ENCODE results near the gene MANF.

Gene MANF
- total RNA-seq = 31.6 to 37.9 (median 32.1) reads per million in 3 donors

DNA sequence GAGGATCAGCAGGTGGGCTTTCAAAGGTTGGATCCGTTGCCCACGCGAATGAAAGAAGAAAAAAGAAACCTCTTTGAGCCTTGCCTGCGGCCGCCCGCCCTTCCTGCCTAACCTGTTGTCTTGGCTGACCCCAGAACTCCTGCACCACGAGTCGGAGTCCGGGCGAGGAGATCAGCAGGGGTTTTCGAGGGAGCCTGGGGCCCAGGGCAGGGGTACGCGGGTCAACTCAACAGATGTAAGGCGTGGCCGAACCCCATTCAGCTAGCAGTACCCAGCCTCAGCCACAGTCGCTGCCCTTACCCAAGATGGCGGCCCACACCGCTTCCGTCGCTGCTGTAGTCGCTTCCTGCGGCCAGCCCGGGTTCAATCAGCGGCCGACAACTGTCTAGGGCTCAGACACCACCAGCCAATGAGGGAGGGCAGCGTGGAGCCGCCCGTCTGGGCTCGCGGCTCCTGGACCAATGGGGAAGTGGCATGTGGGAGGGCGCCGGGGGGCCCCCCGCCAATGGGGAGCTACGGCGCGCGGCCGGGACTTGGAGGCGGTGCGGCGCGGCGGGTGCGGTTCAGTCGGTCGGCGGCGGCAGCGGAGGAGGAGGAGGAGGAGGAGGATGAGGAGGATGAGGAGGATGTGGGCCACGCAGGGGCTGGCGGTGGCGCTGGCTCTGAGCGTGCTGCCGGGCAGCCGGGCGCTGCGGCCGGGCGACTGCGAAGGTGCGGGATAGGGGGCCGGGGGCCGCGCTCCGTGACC is at the start of gene MANF:
TSS of gene MANF (plus strand) at position 566 of the 748 bp plus-strand sequence. CDS start at position 618, 52 bp downstream.
- H3K27me3 ChIP-seq (replicated peaks; ENCODE audit: control insufficient read depth, insufficient read depth, low read length, poor library complexity, severe bottlenecking) = no peaks in the 10 kb centered on the region
- H3K4me1 ChIP-seq (ENCODE audit: control insufficient read depth, insufficient read depth, low read length, poor library complexity, severe bottlenecking) = peaks cover 28% of the 10 kb centered on the region
- H3K36me3 ChIP-seq (ENCODE audit: control insufficient read depth, insufficient read depth, low read length) = peaks cover 18% of the 10 kb centered on the region
- H3K27ac ChIP-seq (ENCODE audit: insufficient read depth, low read length, poor library complexity, severe bottlenecking) = peak within 1 kb of the TSS; percentile 95
- no peaks in the 10 kb centered on the region for H3K9me3 ChIP-seq (ENCODE audit: control insufficient read depth, low read length)
- H3K4me3 ChIP-seq (ENCODE audit: insufficient read depth, low read depth, low read length, poor library complexity, severe bottlenecking) = peak within 1 kb of the TSS; percentile 95
- DNase-seq = peak; percentile 96 to 98 (median 97)

DNA sequence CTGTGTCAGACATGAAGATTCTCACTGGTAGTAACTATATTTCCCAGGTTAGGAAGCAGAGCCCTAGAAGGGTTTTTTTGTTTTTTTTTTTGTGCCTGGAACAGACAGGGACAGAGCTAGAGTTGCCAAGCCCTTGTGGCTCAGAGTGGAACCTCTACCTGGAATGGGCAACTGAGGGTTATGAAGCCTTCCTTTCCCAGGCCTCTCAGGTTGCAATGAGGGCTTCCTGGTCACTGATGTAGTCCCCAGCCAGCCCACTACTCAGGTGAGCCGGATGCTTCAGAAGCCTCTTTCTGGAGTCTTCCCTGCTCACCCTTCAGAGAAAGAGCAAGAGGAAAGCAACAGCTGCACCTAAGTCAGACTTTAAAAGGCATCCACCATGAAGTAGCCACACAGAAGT is 48.8 kb upstream of the MANF start:
- DNase-seq = no peak
- Histone ChIP-seq H3K27ac (ENCODE audit: insufficient read depth, low read length, poor library complexity, severe bottlenecking) (no peak overlapping the region), H3K4me1 (ENCODE audit: control insufficient read depth, insufficient read depth, low read length, poor library complexity, severe bottlenecking) (no peaks in the 10 kb centered on the region), H3K9me3 (ENCODE audit: control insufficient read depth, low read length) (no peaks in the 10 kb centered on the region), H3K4me3 (ENCODE audit: insufficient read depth, low read depth, low read length, poor library complexity, severe bottlenecking) (no peak overlapping the region), H3K27me3 (replicated peaks; ENCODE audit: control insufficient read depth, insufficient read depth, low read length, poor library complexity, severe bottlenecking) (no peaks in the 10 kb centered on the region), H3K36me3 (ENCODE audit: control insufficient read depth, insufficient read depth, low read length) (no peaks in the 10 kb centered on the region)

DNA sequence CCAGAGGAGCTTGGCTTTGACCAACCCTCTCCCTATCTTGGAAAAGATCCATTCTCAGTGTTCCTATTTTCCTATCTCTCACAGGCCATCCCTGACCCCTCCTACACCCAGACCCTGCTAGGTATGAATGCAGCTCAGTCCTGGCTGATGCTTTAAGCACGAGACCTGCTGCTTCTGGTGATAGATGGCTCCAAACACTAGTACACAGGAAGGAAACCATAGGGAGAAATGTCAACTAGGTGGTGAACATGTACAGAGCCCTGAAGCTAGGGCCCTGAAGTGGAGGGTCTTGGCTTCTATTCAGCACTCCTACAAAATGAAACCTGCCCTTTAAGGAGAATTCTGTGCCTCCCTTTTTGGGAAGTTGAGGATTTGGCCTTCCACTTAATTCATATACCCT is 47.4 kb upstream of the MANF start:
- Histone ChIP-seq H3K4me1 (ENCODE audit: control insufficient read depth, insufficient read depth, low read length, poor library complexity, severe bottlenecking) (no peaks in the 10 kb centered on the region), H3K36me3 (ENCODE audit: control insufficient read depth, insufficient read depth, low read length) (no peaks in the 10 kb centered on the region), H3K27ac (ENCODE audit: insufficient read depth, low read length, poor library complexity, severe bottlenecking) (no peak overlapping the region), H3K9me3 (ENCODE audit: control insufficient read depth, low read length) (no peaks in the 10 kb centered on the region), H3K27me3 (replicated peaks; ENCODE audit: control insufficient read depth, insufficient read depth, low read length, poor library complexity, severe bottlenecking) (no peaks in the 10 kb centered on the region), H3K4me3 (ENCODE audit: insufficient read depth, low read depth, low read length, poor library complexity, severe bottlenecking) (no peak overlapping the region)
- DNase-seq = no peak

DNA sequence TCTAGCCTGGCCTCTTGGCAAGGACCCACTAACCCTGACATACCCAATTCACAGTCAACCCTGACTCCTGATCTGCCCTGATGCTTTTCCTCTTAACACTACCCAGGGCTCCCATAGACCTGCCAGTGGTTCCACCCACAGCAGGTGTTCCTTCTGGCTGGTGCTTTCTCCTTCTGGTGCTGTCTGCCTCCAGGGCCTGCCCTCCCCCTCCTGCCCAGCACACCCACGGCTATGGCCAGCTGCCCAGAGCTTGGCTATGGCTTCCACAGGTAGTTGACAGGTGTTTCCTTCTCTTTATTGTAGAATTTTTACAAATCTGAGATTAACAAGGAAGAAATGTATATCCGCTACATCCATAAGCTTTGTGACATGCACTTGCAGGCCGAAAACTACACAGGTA is 46.5 kb upstream of the MANF start:
- no peaks in the 10 kb centered on the region for H3K9me3 ChIP-seq (ENCODE audit: control insufficient read depth, low read length)
- H3K27ac ChIP-seq (ENCODE audit: insufficient read depth, low read length, poor library complexity, severe bottlenecking) = no peak overlapping the region
- H3K36me3 ChIP-seq (ENCODE audit: control insufficient read depth, insufficient read depth, low read length) = no peaks in the 10 kb centered on the region
- no peaks in the 10 kb centered on the region for H3K27me3 ChIP-seq (replicated peaks; ENCODE audit: control insufficient read depth, insufficient read depth, low read length, poor library complexity, severe bottlenecking)
- H3K4me3 ChIP-seq (ENCODE audit: insufficient read depth, low read depth, low read length, poor library complexity, severe bottlenecking) = no peak overlapping the region
- no peak for DNase-seq
- H3K4me1 ChIP-seq (ENCODE audit: control insufficient read depth, insufficient read depth, low read length, poor library complexity, severe bottlenecking) = no peaks in the 10 kb centered on the region

- no peak for DNase-seq
- Histone ChIP-seq H3K9me3 (ENCODE audit: control insufficient read depth, low read length) (no peaks in the 10 kb centered on the region), H3K36me3 (ENCODE audit: control insufficient read depth, insufficient read depth, low read length) (no peaks in the 10 kb centered on the region), H3K4me1 (ENCODE audit: control insufficient read depth, insufficient read depth, low read length, poor library complexity, severe bottlenecking) (no peaks in the 10 kb centered on the region), H3K27me3 (replicated peaks; ENCODE audit: control insufficient read depth, insufficient read depth, low read length, poor library complexity, severe bottlenecking) (no peaks in the 10 kb centered on the region), H3K4me3 (ENCODE audit: insufficient read depth, low read depth, low read length, poor library complexity, severe bottlenecking) (no peak overlapping the region), H3K27ac (ENCODE audit: insufficient read depth, low read length, poor library complexity, severe bottlenecking) (no peak overlapping the region)
Measured at GRCh38 chr3:51340013-51340829, 44.9 kb upstream of the MANF start.

GRCh38 chr3:51340989-51341636 is 44.0 kb upstream of the MANF start:
- no peaks in the 10 kb centered on the region for H3K9me3 ChIP-seq (ENCODE audit: control insufficient read depth, low read length)
- no peak for DNase-seq
- no peaks in the 10 kb centered on the region for H3K4me1 ChIP-seq (ENCODE audit: control insufficient read depth, insufficient read depth, low read length, poor library complexity, severe bottlenecking)
- no peak overlapping the region for H3K4me3 ChIP-seq (ENCODE audit: insufficient read depth, low read depth, low read length, poor library complexity, severe bottlenecking)
- no peaks in the 10 kb centered on the region for H3K27me3 ChIP-seq (replicated peaks; ENCODE audit: control insufficient read depth, insufficient read depth, low read length, poor library complexity, severe bottlenecking)
- no peaks in the 10 kb centered on the region for H3K36me3 ChIP-seq (ENCODE audit: control insufficient read depth, insufficient read depth, low read length)
- H3K27ac ChIP-seq (ENCODE audit: insufficient read depth, low read length, poor library complexity, severe bottlenecking) = no peak overlapping the region

DNA sequence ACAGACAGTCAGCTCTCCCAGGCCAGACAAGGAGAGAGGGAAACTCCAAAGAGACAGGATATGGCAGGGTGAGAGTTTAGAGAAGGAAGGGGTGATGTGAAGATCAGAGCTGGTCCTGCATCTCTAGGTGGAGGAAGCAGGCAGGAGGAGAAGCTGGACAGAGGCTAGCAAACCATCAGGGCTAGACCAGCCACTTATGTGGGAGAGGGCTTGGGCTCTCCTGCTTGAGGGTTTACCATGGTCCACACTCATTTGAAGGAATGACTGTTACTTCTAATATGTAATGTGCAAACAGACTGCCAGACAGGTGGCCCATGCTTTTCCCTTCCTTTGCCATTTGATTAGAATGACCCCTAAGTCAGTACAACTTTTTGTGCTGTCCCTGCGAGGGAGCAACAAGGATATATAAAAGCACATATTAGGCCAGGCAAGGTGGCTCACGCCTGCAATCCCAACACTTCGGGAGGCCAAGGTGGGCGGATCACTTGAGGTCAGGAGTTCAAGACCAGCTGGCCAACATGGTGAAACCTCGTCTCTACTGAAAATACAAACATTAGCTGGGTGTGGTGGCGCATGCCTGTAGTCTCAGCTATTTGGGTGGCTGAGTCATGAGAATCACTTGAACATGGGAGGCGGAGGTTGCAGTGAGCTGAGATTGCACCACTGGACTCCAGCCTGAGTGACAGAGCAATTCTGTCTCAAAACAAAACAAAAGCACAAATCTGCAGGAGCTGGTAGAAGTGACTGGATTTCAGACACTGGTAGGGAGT is 41.0 kb upstream of the MANF start:
- Histone ChIP-seq H3K27me3 (replicated peaks; ENCODE audit: control insufficient read depth, insufficient read depth, low read length, poor library complexity, severe bottlenecking) (no peaks in the 10 kb centered on the region), H3K4me1 (ENCODE audit: control insufficient read depth, insufficient read depth, low read length, poor library complexity, severe bottlenecking) (no peaks in the 10 kb centered on the region), H3K9me3 (ENCODE audit: control insufficient read depth, low read length) (no peaks in the 10 kb centered on the region), H3K4me3 (ENCODE audit: insufficient read depth, low read depth, low read length, poor library complexity, severe bottlenecking) (no peak overlapping the region), H3K36me3 (ENCODE audit: control insufficient read depth, insufficient read depth, low read length) (no peaks in the 10 kb centered on the region), H3K27ac (ENCODE audit: insufficient read depth, low read length, poor library complexity, severe bottlenecking) (no peak overlapping the region)
- no peak for DNase-seq

GRCh38 chr3:51350751-51351150 is 34.3 kb upstream of the MANF start:
- DNase-seq = no peak
- Histone ChIP-seq H3K4me1 (ENCODE audit: control insufficient read depth, insufficient read depth, low read length, poor library complexity, severe bottlenecking) (no peaks in the 10 kb centered on the region), H3K27ac (ENCODE audit: insufficient read depth, low read length, poor library complexity, severe bottlenecking) (no peak overlapping the region), H3K27me3 (replicated peaks; ENCODE audit: control insufficient read depth, insufficient read depth, low read length, poor library complexity, severe bottlenecking) (no peaks in the 10 kb centered on the region), H3K36me3 (ENCODE audit: control insufficient read depth, insufficient read depth, low read length) (no peaks in the 10 kb centered on the region), H3K4me3 (ENCODE audit: insufficient read depth, low read depth, low read length, poor library complexity, severe bottlenecking) (no peak overlapping the region), H3K9me3 (ENCODE audit: control insufficient read depth, low read length) (no peaks in the 10 kb centered on the region)

DNA sequence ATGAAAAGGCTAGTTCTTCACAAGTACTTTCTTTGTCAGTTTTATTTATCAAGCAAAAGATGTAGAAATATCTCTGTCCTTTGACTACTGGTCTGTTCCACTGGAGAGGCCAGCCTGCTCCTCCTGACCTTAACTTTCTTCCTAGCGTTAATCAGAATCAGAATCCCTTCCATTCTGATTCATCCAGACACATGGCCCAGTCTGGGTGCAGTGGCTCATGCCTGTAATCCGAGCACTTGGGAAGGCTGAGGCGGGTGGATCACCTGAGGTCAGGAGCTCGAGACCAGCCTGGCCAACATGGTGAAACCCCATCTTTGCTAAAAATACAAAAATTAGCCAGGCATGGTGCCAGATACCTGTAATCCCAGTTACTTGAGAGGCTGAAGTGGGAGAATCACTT is 32.0 kb upstream of the MANF start:
- no peaks in the 10 kb centered on the region for H3K9me3 ChIP-seq (ENCODE audit: control insufficient read depth, low read length)
- no peak for DNase-seq
- no peaks in the 10 kb centered on the region for H3K4me1 ChIP-seq (ENCODE audit: control insufficient read depth, insufficient read depth, low read length, poor library complexity, severe bottlenecking)
- H3K36me3 ChIP-seq (ENCODE audit: control insufficient read depth, insufficient read depth, low read length) = no peaks in the 10 kb centered on the region
- H3K27ac ChIP-seq (ENCODE audit: insufficient read depth, low read length, poor library complexity, severe bottlenecking) = no peak overlapping the region
- H3K4me3 ChIP-seq (ENCODE audit: insufficient read depth, low read depth, low read length, poor library complexity, severe bottlenecking) = no peak overlapping the region
- H3K27me3 ChIP-seq (replicated peaks; ENCODE audit: control insufficient read depth, insufficient read depth, low read length, poor library complexity, severe bottlenecking) = no peaks in the 10 kb centered on the region
